Tibial nerve (tissue), 3 donors: ENCODE results near the gene TBC1D2B.

Experiments
- CTCF ChIP-seq, 5 experiments: fragments of 200-600 bp in 3 of 5; fragments of 450-650 bp in 2 of 5; sonication (generic) in 3 of 5; IDR thresholded peaks; one replicate each; pipeline ENCODE4 v1.5.1; 2016 to 2019; ENCODE audit warnings: antibody characterized with exemption in 5 of 5, mild to moderate bottlenecking in 3 of 5, moderate library complexity in 2 of 5
- POLR2A ChIP-seq, 2 donors: fragments of 450-650 bp; IDR thresholded peaks; one replicate each; pipeline ENCODE4 v1.6.1; 2017; ENCODE audit warnings: antibody characterized with exemption in 2 of 2, mild to moderate bottlenecking in 2 of 2, moderate library complexity in 2 of 2

- TF ChIP-seq CTCF (IDR thresholded peaks at IDR 0.05) (no peak), POLR2A (IDR thresholded peaks at IDR 0.05) (no peak)
Observed at GRCh38 chr15:78040653-78041244, 36.8 kb downstream of the TBC1D2B start.
